ENCODE data around the gene SFRP5.

DNA sequence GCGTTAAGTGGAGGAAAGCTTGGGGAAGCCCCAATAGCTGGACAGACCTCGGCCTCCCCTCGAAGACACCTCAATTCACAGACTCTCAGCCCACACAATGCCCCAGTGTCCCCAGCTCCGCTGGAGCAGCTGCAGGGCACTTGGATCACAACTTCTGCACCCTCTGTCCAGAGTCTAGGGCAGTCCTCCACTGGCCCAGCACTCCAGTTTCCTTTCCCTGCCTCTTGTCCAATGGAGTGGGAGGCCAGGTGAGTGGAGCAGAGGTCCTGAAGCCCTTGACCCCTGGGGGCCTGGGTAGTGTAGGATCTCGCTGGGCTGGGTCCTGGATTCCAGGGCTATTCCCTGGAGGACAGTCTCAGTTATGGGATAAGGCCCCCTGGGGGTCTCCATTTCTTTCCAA is 11.9 kb downstream of the SFRP5 start:
- no peak for TF ChIP-seq POLR2A (IDR thresholded peaks at IDR 0.05)
- TF ChIP-seq, protein P1, sequence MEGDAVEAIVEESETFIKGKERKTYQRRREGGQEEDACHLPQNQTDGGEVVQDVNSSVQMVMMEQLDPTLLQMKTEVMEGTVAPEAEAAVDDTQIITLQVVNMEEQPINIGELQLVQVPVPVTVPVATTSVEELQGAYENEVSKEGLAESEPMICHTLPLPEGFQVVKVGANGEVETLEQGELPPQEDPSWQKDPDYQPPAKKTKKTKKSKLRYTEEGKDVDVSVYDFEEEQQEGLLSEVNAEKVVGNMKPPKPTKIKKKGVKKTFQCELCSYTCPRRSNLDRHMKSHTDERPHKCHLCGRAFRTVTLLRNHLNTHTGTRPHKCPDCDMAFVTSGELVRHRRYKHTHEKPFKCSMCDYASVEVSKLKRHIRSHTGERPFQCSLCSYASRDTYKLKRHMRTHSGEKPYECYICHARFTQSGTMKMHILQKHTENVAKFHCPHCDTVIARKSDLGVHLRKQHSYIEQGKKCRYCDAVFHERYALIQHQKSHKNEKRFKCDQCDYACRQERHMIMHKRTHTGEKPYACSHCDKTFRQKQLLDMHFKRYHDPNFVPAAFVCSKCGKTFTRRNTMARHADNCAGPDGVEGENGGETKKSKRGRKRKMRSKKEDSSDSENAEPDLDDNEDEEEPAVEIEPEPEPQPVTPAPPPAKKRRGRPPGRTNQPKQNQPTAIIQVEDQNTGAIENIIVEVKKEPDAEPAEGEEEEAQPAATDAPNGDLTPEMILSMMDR (IDR thresholded peaks at IDR 0.05 in 4 of 5, conservative IDR thresholded peaks at IDR 0.05 in 1 of 5), result no peak

Measured in gastrocnemius medialis (tissue), 4 donors.